Measurements from ENCODE around the gene SEMA3A. TPM values are rescaled to one million over a fixed set of nuclear protein-coding genes. Genes with fewer than 3 reads are reported as not detected.
A peak's percentile ranks its signal among the peaks of the same experiment; 100 is the strongest.

SEMA3A gene
- total RNA-seq, 2 donors from 2014 or later = 0.68 to 1.1 TPM

DNA sequence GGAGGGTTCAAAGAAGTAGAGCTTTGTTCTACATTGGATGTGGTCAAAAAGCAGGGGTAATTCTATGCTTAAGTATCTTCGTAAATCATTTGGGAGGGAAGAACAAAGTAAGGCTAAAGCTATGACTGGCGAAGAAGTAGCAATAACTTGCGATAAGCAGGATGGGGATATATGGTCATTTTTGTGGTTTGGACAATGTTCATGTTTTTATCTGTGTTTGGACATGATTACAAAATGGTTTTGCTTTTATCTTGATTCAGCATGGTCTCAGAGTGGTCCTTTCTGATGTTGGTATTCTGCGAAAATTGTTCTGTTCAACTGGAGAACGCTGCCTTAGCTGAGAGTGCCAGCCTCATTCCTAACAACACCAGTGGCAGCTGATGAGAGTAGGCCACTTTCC, 208.8 kb downstream of the SEMA3A start:
- no peak for ATAC-seq (ENCODE audit: insufficient number of reproducible peaks, low FRiP score, low read depth)
- no peak overlapping the region for H3K27ac ChIP-seq

GRCh38 chr7:83984591-83984990, 210.0 kb downstream of the SEMA3A start:
- Histone ChIP-seq H3K9me3 (no peaks in the 10 kb centered on the region), H3K4me1 (ENCODE audit: control insufficient read depth in 1 of 2, low read depth in 2 of 2) (no peaks in the 10 kb centered on the region), H3K36me3 (no peaks in the 10 kb centered on the region), H3K27ac (no peak overlapping the region), H3K4me3 (no peak overlapping the region), H3K27me3 (replicated peaks; ENCODE audit: insufficient read depth) (no peaks in the 10 kb centered on the region)
- ATAC-seq (ENCODE audit: insufficient number of reproducible peaks, low FRiP score, low read depth) (no peak), DNase-seq (ENCODE audit: low spot score) (no peak)
- no peak for TF ChIP-seq CTCF (IDR thresholded peaks at IDR 0.05)

More for the DNA sequence above, 208.8 kb downstream of the SEMA3A start:
- no peak for TF ChIP-seq CTCF (IDR thresholded peaks at IDR 0.05)
- H3K4me3 ChIP-seq = no peak overlapping the region
- DNase-seq (ENCODE audit: low spot score) = no peak
- H3K27me3 ChIP-seq (replicated peaks; ENCODE audit: insufficient read depth) = no peaks in the 10 kb centered on the region
- no peaks in the 10 kb centered on the region for H3K9me3 ChIP-seq
- no peaks in the 10 kb centered on the region for H3K4me1 ChIP-seq (ENCODE audit: control insufficient read depth in 1 of 2, low read depth in 2 of 2)
- H3K36me3 ChIP-seq = no peaks in the 10 kb centered on the region

GRCh38 chr7:83984076-83984475, 210.5 kb downstream of the SEMA3A start:
- no peak overlapping the region for H3K27ac ChIP-seq
- ATAC-seq (ENCODE audit: insufficient number of reproducible peaks, low FRiP score, low read depth) (no peak), DNase-seq (ENCODE audit: low spot score) (no peak)
- TF ChIP-seq CTCF (IDR thresholded peaks at IDR 0.05) = no peak
- no peaks in the 10 kb centered on the region for H3K9me3 ChIP-seq
- H3K4me1 ChIP-seq (ENCODE audit: control insufficient read depth in 1 of 2, low read depth in 2 of 2) = no peaks in the 10 kb centered on the region
- no peaks in the 10 kb centered on the region for H3K27me3 ChIP-seq (replicated peaks; ENCODE audit: insufficient read depth)
- no peaks in the 10 kb centered on the region for H3K36me3 ChIP-seq
- H3K4me3 ChIP-seq = no peak overlapping the region

DNA sequence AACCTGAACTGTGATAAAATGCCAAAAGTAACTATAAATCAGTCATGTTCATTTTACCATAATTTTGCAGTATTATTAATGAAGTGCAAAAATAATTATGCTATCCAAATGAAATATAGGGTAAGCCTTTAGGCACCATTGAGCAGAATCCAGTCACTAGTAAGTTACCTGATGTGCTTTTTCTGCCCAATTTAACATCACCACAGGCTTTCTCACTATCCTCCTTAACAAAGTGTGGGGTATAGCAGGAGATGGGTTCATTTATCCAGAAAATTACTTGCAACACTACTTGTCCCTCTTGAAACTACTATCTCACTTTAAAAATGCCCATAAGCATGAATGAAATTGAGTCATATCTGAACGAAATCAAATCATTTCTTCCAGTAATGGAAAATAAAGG, 211.0 kb downstream of the SEMA3A start:
- H3K27ac ChIP-seq = no peak overlapping the region
- H3K9me3 ChIP-seq = no peaks in the 10 kb centered on the region
- no peak overlapping the region for H3K4me3 ChIP-seq
- no peak for TF ChIP-seq CTCF (IDR thresholded peaks at IDR 0.05)
- H3K36me3 ChIP-seq = no peaks in the 10 kb centered on the region
- H3K4me1 ChIP-seq (ENCODE audit: control insufficient read depth in 1 of 2, low read depth in 2 of 2) = no peaks in the 10 kb centered on the region
- ATAC-seq (ENCODE audit: insufficient number of reproducible peaks, low FRiP score, low read depth) (no peak), DNase-seq (ENCODE audit: low spot score) (no peak)
- no peaks in the 10 kb centered on the region for H3K27me3 ChIP-seq (replicated peaks; ENCODE audit: insufficient read depth)

GRCh38 chr7:83976302-83976701, 218.3 kb downstream of the SEMA3A start:
- H3K4me3 ChIP-seq = no peak overlapping the region
- no peaks in the 10 kb centered on the region for H3K27me3 ChIP-seq (replicated peaks; ENCODE audit: insufficient read depth)
- H3K9me3 ChIP-seq = no peaks in the 10 kb centered on the region
- no peaks in the 10 kb centered on the region for H3K36me3 ChIP-seq
- TF ChIP-seq CTCF (IDR thresholded peaks at IDR 0.05) = peak; percentile 38
- H3K27ac ChIP-seq = no peak overlapping the region
- DNase-seq (ENCODE audit: low spot score) (no peak), ATAC-seq (ENCODE audit: insufficient number of reproducible peaks, low FRiP score, low read depth) (no peak)
- no peaks in the 10 kb centered on the region for H3K4me1 ChIP-seq (ENCODE audit: control insufficient read depth in 1 of 2, low read depth in 2 of 2)
